HG02870 (cell line): ENCODE data around the gene KRT83.

ENCODE experiments used
- ATAC-seq: cut with Tn5 transposase; IDR thresholded peaks from one replicate; pipeline ENCODE4 v1.9.1; 2021; ENCODE audit warnings: mild to moderate bottlenecking, moderate library complexity; ENCODE audit not compliant: unreplicated experiment

Gene KRT83

GRCh38 chr12:52268212-52268611 is 53.0 kb downstream of the KRT83 start:
- ATAC-seq, result no peak

DNA sequence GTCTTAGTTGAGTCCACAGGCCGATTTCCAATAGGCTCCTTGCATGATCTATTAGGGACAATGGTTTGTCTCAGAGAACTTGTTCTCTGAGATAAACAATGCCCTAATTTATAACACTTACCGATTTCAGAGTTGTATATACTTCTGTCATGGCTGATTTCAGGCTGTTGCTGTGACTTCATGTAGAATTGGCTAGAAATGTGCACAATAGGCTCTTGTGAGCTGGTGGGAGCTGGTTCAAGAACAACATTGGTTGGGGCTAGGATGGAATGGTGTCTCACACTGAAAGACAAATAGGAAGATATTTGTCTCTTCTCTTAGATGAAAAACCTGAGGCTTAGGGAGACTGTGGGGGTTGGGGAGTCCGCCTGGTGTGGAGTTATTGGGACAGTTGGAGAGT is 53.5 kb downstream of the KRT83 start:
- ATAC-seq, result no peak

- no peak for ATAC-seq
Observed at GRCh38 chr12:52267266-52267665, 53.9 kb downstream of the KRT83 start.

- ATAC-seq, result no peak
Observed at GRCh38 chr12:52266514-52266913, 54.7 kb downstream of the KRT83 start.

GRCh38 chr12:52264435-52264825 is 56.8 kb downstream of the KRT83 start:
- ATAC-seq, result no peak
